ENCODE results near the gene DOCK10.

DOCK10 gene

GRCh38 chr2:224816816-224817215 lies 225.5 kb downstream of the DOCK10 start:
- DNase-seq = no peak

- no peak for DNase-seq
Measured at GRCh38 chr2:224813578-224813977, 228.7 kb downstream of the DOCK10 start.

GRCh38 chr2:224807153-224807964 lies 234.9 kb downstream of the DOCK10 start:
- DNase-seq = no peak

GRCh38 chr2:224803930-224804329 lies 238.3 kb downstream of the DOCK10 start:
- no peak for DNase-seq

GRCh38 chr2:224802407-224802806 lies 239.9 kb downstream of the DOCK10 start:
- no peak for DNase-seq

GRCh38 chr2:224801360-224801759 lies 240.9 kb downstream of the DOCK10 start:
- no peak for DNase-seq

- DNase-seq = no peak
Measured at GRCh38 chr2:224799691-224800090, 242.6 kb downstream of the DOCK10 start.

- DNase-seq = no peak
Measured at GRCh38 chr2:224798180-224798579, 244.1 kb downstream of the DOCK10 start.

GRCh38 chr2:224796695-224797305 lies 245.5 kb downstream of the DOCK10 start:
- DNase-seq = no peak

GRCh38 chr2:224793946-224794345 lies 248.3 kb downstream of the DOCK10 start:
- DNase-seq = no peak

- DNase-seq = no peak
Measured at GRCh38 chr2:224786848-224787247, 255.4 kb downstream of the DOCK10 start.

- no peak for DNase-seq
Measured at GRCh38 chr2:224781400-224781799, 260.9 kb downstream of the DOCK10 start.

GRCh38 chr2:224780823-224781222 lies 261.4 kb downstream of the DOCK10 start:
- DNase-seq = no peak

GRCh38 chr2:224780106-224780505 lies 262.2 kb downstream of the DOCK10 start:
- DNase-seq = no peak

GRCh38 chr2:224778474-224778877 lies 263.8 kb downstream of the DOCK10 start:
- peak; percentile 49 for DNase-seq

- no peak for DNase-seq
Measured at GRCh38 chr2:224777559-224777930, 264.7 kb downstream of the DOCK10 start.

- no peak for DNase-seq
Measured at GRCh38 chr2:224776795-224777558, 265.3 kb downstream of the DOCK10 start.

- DNase-seq = no peak
Measured at GRCh38 chr2:224775647-224776046, 266.6 kb downstream of the DOCK10 start.

- DNase-seq = no peak
Measured at GRCh38 chr2:224774735-224775134, 267.5 kb downstream of the DOCK10 start.

- peak; percentile 76 for DNase-seq
Measured at GRCh38 chr2:224772494-224772893, 269.8 kb downstream of the DOCK10 start.

- no peak for DNase-seq
Measured at GRCh38 chr2:224769489-224769888, 272.8 kb downstream of the DOCK10 start.

GRCh38 chr2:224764565-224765236 lies 277.6 kb downstream of the DOCK10 start:
- DNase-seq = no peak

- DNase-seq = no peak
Measured at GRCh38 chr2:224757934-224758548, 284.2 kb downstream of the DOCK10 start.
